Measurements from ENCODE around the gene CFD.
"Not testable (repeated sequence)": the region's sequence is repeated elsewhere in the genome, so short reads cannot be mapped to it uniquely, and the experiment has no call there.

Gene CFD

DNA sequence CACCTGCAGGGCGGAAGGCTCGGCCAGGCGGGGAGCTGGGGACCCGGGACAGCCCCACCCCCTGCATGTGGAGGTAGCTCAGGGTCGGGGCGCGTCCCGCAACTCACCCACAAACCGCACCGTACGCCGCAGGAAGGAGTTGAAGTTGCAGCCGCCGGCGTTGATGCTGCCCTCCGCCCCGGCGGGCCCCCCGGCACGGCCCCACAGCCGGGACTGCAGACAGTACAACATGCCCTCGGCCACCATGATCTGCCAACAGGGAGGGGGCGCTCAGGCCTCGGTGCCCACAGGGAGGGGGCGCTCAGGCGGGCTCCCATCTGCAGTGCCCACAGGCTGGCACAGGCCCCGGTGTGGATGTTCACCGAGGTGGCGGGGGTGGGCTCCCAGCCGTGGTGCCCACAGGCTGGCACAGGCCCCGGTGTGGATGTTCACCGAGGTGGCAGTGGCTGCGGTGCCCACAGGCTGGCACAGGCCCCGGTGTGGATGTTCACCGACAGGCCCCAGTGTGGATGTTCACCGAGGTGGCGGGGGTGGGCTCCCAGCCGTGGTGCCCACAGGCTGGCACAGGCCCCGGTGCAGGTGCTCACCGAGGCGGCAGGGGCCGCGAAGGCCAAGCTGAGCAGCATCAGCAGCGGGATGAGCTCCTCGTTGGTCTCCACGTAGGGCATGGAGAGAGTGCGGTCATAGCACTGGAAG, 44.2 kb upstream of the CFD start:
- FAIRE-seq (no peak), DNase-seq (ENCODE audit: insufficient read length) (no peak)
- TF ChIP-seq POLR2AphosphoS5 (IDR thresholded peaks at IDR 0.05; ENCODE audit: low read depth, low read length) (peak; percentile 8; the same call in 1 of the 2 replicates), POLR2A (IDR thresholded peaks at IDR 0.05; ENCODE audit: low read depth, low read length) (peak; percentile 18; the same call in 1 of the 2 replicates), TAF1 (IDR thresholded peaks at IDR 0.05; ENCODE audit: borderline replicate concordance, low read depth, low read length) (no peak)

DNA sequence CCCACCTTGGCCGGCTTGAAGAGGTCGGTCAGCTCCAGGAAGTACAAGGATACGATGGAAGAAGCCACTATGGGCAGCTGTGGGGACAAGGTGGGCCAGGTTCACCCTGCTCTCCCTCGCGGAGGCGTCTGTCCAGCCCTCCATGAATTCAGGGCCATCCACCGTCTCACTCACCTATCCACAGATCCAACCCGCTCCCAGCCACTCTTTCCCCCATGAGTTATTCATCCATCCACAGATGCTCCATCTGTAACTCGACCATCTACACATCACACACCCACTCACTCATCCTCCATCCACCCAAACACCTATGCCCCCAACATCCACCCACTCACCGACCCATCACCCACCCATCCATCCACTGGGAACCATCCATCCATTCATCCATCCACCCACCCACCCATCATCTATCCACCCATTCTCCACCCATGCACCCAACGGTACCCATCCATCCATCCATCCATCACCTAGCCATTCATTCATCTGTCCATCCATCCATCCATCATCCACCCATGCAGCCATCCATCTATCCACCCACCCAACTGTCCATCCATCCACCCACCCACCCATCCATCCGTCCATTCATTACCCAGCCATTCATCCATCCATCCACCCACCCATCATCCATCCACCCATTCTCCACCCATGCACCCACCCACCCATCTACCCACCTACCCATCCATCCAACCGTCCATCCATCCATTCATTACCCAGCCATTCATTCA, 43.5 kb upstream of the CFD start:
- TF ChIP-seq TAF1 (IDR thresholded peaks at IDR 0.05; ENCODE audit: borderline replicate concordance, low read depth, low read length) (no peak), POLR2AphosphoS5 (IDR thresholded peaks at IDR 0.05; ENCODE audit: low read depth, low read length) (peak; percentile 92), POLR2A (IDR thresholded peaks at IDR 0.05; ENCODE audit: low read depth, low read length) (no peak; the same call in 1 of the 2 replicates)
- FAIRE-seq (no peak), DNase-seq (ENCODE audit: insufficient read length) (no peak)

DNA sequence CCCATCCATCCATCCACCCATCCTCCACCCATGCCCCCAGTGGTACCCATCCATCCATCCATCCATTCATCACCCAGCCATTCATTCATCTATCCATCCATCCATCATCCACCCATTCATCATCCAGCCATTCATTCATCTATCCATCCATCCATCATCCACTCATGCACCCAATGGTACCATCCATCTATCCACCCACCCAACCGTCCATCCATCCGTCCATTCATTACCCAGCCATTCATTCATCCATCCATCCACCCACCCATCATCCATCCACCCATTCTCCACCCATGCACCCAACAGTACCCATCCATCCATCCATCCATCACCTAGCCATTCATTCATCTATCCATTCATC, 43.0 kb upstream of the CFD start:
- DNase-seq (ENCODE audit: insufficient read length) (no peak), FAIRE-seq (peak; percentile 63)
- no peak for TF ChIP-seq POLR2A (IDR thresholded peaks at IDR 0.05; ENCODE audit: low read depth, low read length)
- no peak for TF ChIP-seq POLR2AphosphoS5 (IDR thresholded peaks at IDR 0.05; ENCODE audit: low read depth, low read length)
- no peak for TF ChIP-seq TAF1 (IDR thresholded peaks at IDR 0.05; ENCODE audit: borderline replicate concordance, low read depth, low read length)

- DNase-seq (ENCODE audit: insufficient read length); FAIRE-seq: not testable (repeated sequence)
Measured at GRCh38 chr19:820212-820611, 39.3 kb upstream of the CFD start.

DNA sequence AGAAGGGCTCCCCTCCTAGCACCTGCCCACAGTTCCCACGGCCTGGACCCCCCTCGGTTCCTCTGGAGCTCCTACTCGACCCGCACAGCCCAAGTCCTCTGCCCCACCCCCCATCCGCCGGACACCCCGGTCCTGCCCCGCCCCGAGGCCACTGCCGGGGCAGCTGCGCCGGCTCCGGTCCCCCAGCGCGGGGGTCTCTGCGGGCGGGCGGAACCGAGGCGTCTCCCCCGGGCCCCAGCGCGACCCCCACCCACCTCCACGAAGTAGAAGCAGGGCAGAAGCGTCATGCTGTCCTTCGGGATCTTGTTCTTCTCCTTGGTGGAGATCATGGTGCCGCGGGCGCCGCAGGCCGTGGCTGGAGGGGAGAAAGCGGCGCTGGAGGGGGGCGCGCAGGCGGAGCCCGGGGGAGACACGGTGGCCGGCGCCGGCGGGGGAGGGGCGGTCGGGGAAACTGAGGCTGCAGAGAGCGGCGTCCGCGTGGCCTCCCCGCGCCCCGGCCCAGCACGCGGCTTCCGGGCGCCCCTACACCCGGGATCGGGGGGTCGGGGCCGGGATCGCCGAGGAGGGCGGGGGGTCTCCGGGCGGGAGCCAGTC, 38.1 kb upstream of the CFD start:
- TF ChIP-seq POLR2A (IDR thresholded peaks at IDR 0.05; ENCODE audit: low read depth, low read length) (no peak), TAF1 (IDR thresholded peaks at IDR 0.05; ENCODE audit: borderline replicate concordance, low read depth, low read length) (no peak), POLR2AphosphoS5 (IDR thresholded peaks at IDR 0.05; ENCODE audit: low read depth, low read length) (no peak)
- DNase-seq (ENCODE audit: insufficient read length) (no peak), FAIRE-seq (no peak)

GRCh38 chr19:821825-822503, 37.5 kb upstream of the CFD start, which contains the start of gene PLPPR3:
Gene PLPPR3, minus strand, starts transcription at chr19:821955. Its CDS starts 396 bp downstream, at chr19:821559.
- FAIRE-seq (no peak), DNase-seq (ENCODE audit: insufficient read length) (no peak)
- TF ChIP-seq POLR2AphosphoS5 (IDR thresholded peaks at IDR 0.05; ENCODE audit: low read depth, low read length) (no peak), POLR2A (IDR thresholded peaks at IDR 0.05; ENCODE audit: low read depth, low read length) (no peak), TAF1 (IDR thresholded peaks at IDR 0.05; ENCODE audit: borderline replicate concordance, low read depth, low read length) (no peak)

DNA sequence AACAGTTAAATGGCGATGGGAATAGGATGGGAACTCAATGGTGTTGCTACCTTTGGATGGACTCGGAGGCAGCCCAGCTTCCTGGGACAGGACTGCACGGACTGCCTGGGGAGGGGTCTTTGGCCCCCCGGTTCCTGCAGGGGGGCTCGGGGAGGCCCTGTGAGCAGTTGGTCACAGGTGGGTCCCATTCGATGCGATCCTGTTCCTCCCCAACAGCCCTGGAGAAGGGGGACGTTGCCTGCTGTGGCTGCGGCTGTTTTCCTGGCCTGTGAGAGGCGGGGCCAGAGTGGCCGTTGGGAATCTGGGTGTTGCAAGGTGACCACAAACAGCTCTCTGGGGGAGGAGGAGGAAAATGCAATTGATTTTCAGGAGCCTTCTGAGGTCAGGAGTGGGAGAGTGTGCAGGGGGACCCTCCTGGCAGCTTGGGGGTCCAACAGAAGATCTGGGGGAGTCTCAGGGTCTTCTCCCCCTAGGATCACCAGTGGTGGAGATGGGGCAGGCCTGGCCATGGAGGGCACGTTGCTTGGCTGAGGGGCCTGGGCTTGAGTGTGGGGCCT, 35.8 kb upstream of the CFD start:
- no peak for FAIRE-seq
- TF ChIP-seq POLR2A (IDR thresholded peaks at IDR 0.05; ENCODE audit: low read depth, low read length) (no peak), POLR2AphosphoS5 (IDR thresholded peaks at IDR 0.05; ENCODE audit: low read depth, low read length) (no peak), TAF1 (IDR thresholded peaks at IDR 0.05; ENCODE audit: borderline replicate concordance, low read depth, low read length) (no peak)
- DNase-seq (ENCODE audit: insufficient read length): no peak

GRCh38 chr19:824885-825284, 34.6 kb upstream of the CFD start:
- DNase-seq (ENCODE audit: insufficient read length) (no peak), FAIRE-seq (no peak)
- TF ChIP-seq POLR2AphosphoS5 (IDR thresholded peaks at IDR 0.05; ENCODE audit: low read depth, low read length) (no peak), TAF1 (IDR thresholded peaks at IDR 0.05; ENCODE audit: borderline replicate concordance, low read depth, low read length) (no peak), POLR2A (IDR thresholded peaks at IDR 0.05; ENCODE audit: low read depth, low read length) (no peak)

- FAIRE-seq (no peak), DNase-seq (ENCODE audit: insufficient read length) (no peak)
- TF ChIP-seq POLR2A (IDR thresholded peaks at IDR 0.05; ENCODE audit: low read depth, low read length): no peak
- no peak for TF ChIP-seq TAF1 (IDR thresholded peaks at IDR 0.05; ENCODE audit: borderline replicate concordance, low read depth, low read length)
- no peak for TF ChIP-seq POLR2AphosphoS5 (IDR thresholded peaks at IDR 0.05; ENCODE audit: low read depth, low read length)
Measured at GRCh38 chr19:825897-826644, 33.4 kb upstream of the CFD start.

GRCh38 chr19:827314-827709, 32.2 kb upstream of the CFD start:
- DNase-seq (ENCODE audit: insufficient read length) (no peak), FAIRE-seq (no peak)
- no peak for TF ChIP-seq TAF1 (IDR thresholded peaks at IDR 0.05; ENCODE audit: borderline replicate concordance, low read depth, low read length)
- no peak for TF ChIP-seq POLR2A (IDR thresholded peaks at IDR 0.05; ENCODE audit: low read depth, low read length)
- no peak for TF ChIP-seq POLR2AphosphoS5 (IDR thresholded peaks at IDR 0.05; ENCODE audit: low read depth, low read length)
